Osteoblast (primary cell): ENCODE data around the gene PPP3CA. TPM values are rescaled to one million over a fixed set of nuclear protein-coding genes. Genes with fewer than 3 reads are reported as not detected.

Experiments used
- DNase-seq: peaks from one replicate; pipeline ENCODE4 v3.0.0; 2011; ENCODE audit warnings: low spot score, mixed read lengths; ENCODE audit not compliant: insufficient read length; ENCODE audit errors: missing footprints
- H2AFZ ChIP-seq: 2 replicates; pipeline ENCODE4 v1.6.0; 2011; ENCODE audit warnings: mild to moderate bottlenecking, low read length
- H3K27ac ChIP-seq: 2 replicates; pipeline ENCODE4 v1.5.1; 2011; ENCODE audit warnings: mild to moderate bottlenecking, low read depth, low read length, moderate library complexity
- H3K27me3 ChIP-seq: 2 replicates; pipeline ENCODE4 v1.6.0; 2012; ENCODE audit warnings: mild to moderate bottlenecking, control low read depth, inconsistent platforms, low read length, moderate library complexity; ENCODE audit not compliant: insufficient read depth
- H3K36me3 ChIP-seq: 2 replicates; pipeline ENCODE4 v1.5.1; 2011; ENCODE audit warnings: mild to moderate bottlenecking, low read length, control low read depth, moderate library complexity; ENCODE audit not compliant: insufficient read depth
- H3K4me1 ChIP-seq: 2 replicates; pipeline ENCODE4 v1.5.1; 2011; ENCODE audit warnings: mild to moderate bottlenecking, low read length, control low read depth, moderate library complexity; ENCODE audit not compliant: insufficient read depth
- H3K4me2 ChIP-seq: 2 replicates; pipeline ENCODE4 v1.6.0; 2011; ENCODE audit warnings: mild to moderate bottlenecking, low read length; ENCODE audit not compliant: insufficient read depth
- H3K4me3 ChIP-seq: fragments of 200-600 bp; sonication (generic); 3 replicates; pipeline ENCODE4 v1.5.1; 2012; ENCODE audit warnings: mild to moderate bottlenecking, low read length, inconsistent platforms; ENCODE audit not compliant: insufficient read depth
- H3K79me2 ChIP-seq: 2 replicates; pipeline ENCODE4 v1.6.0; 2012; ENCODE audit warnings: mild to moderate bottlenecking, low read length, control low read depth, inconsistent platforms; ENCODE audit not compliant: insufficient read depth
- H3K9me3 ChIP-seq: 2 replicates; pipeline ENCODE4 v1.5.1; 2011; ENCODE audit warnings: low read depth, low read length, control low read depth
- H4K20me1 ChIP-seq: 2 replicates; pipeline ENCODE4 v1.6.0; 2012; ENCODE audit warnings: mild to moderate bottlenecking, low read length, control low read depth; ENCODE audit not compliant: insufficient read depth
- CTCF ChIP-seq: IDR thresholded peaks from 2 replicates; pipeline ENCODE4 v1.5.1; 2011; ENCODE audit warnings: mild to moderate bottlenecking, low read depth, low read length, moderate library complexity; ENCODE audit errors: extremely low read depth
- total RNA-seq: library from RNA; depleted of rRNA; stranded (reverse); fragments of >200 nt; gene quantifications from 2 replicates; pipeline ENCODE4 v1.2.3, GENCODE V29; 2012

Gene PPP3CA
- total RNA-seq, 1 donor = 80.0 TPM

- Histone ChIP-seq H3K27me3 (no peaks in the 10 kb centered on the region), H3K9me3 (no peaks in the 10 kb centered on the region), H3K4me1 (peaks cover 22% of the 10 kb centered on the region), H2AFZ (no peak overlapping the region), H3K4me2 (no peak overlapping the region), H4K20me1 (no peaks in the 10 kb centered on the region), H3K4me3 (no peak overlapping the region), H3K27ac (no peak overlapping the region), H3K36me3 (no peaks in the 10 kb centered on the region), H3K79me2 (no peaks in the 10 kb centered on the region)
- no peak for DNase-seq
- no peak for TF ChIP-seq CTCF
Measured at GRCh38 chr4:101019313-101019712, 328.0 kb downstream of the PPP3CA start.

- Histone ChIP-seq H3K4me1 (peaks cover 22% of the 10 kb centered on the region), H3K9me3 (no peaks in the 10 kb centered on the region), H2AFZ (no peak overlapping the region), H3K27ac (no peak overlapping the region), H4K20me1 (no peaks in the 10 kb centered on the region), H3K4me3 (no peak overlapping the region), H3K79me2 (no peaks in the 10 kb centered on the region), H3K4me2 (no peak overlapping the region), H3K27me3 (no peaks in the 10 kb centered on the region), H3K36me3 (no peaks in the 10 kb centered on the region)
- TF ChIP-seq CTCF = no peak
- DNase-seq = no peak
Measured at GRCh38 chr4:101018836-101019235, 328.5 kb downstream of the PPP3CA start.

- no peak for TF ChIP-seq CTCF
- Histone ChIP-seq H3K27me3 (no peaks in the 10 kb centered on the region), H3K79me2 (no peaks in the 10 kb centered on the region), H3K4me3 (no peak overlapping the region), H3K4me1 (peaks cover 5% of the 10 kb centered on the region), H4K20me1 (no peaks in the 10 kb centered on the region), H2AFZ (no peak overlapping the region), H3K27ac (no peak overlapping the region), H3K9me3 (no peaks in the 10 kb centered on the region), H3K36me3 (no peaks in the 10 kb centered on the region), H3K4me2 (no peak overlapping the region)
- no peak for DNase-seq
Measured at GRCh38 chr4:101014417-101014816, 332.9 kb downstream of the PPP3CA start.

- no peaks in the 10 kb centered on the region for H4K20me1 ChIP-seq
- no peaks in the 10 kb centered on the region for H3K9me3 ChIP-seq
- H2AFZ ChIP-seq = no peak overlapping the region
- peaks cover 5% of the 10 kb centered on the region for H3K4me1 ChIP-seq
- no peak for TF ChIP-seq CTCF
- no peaks in the 10 kb centered on the region for H3K36me3 ChIP-seq
- H3K27me3 ChIP-seq = no peaks in the 10 kb centered on the region
- no peak overlapping the region for H3K4me3 ChIP-seq
- no peaks in the 10 kb centered on the region for H3K79me2 ChIP-seq
- H3K4me2 ChIP-seq = no peak overlapping the region
- H3K27ac ChIP-seq = no peak overlapping the region
- DNase-seq = no peak
Measured at GRCh38 chr4:101010987-101011386, 336.3 kb downstream of the PPP3CA start.
